HepG2 (cell line): ENCODE measurements around the gene ZNF19. TPM values are rescaled to one million over a fixed set of nuclear protein-coding genes. Genes with fewer than 3 reads are reported as not detected.

Source experiments
- ARNTL ChIP-seq: sonication (generic); formaldehyde crosslinking; IDR thresholded peaks from 2 replicates; pipeline ENCODE4 v1.4.0; 2020; ENCODE audit warnings: mild to moderate bottlenecking, missing genetic modification reagents
- CREM ChIP-seq, 2 experiments: sonication (generic) in 1 of 2; formaldehyde crosslinking in 1 of 2; IDR thresholded peaks; 2 replicates each; pipeline versions ENCODE4 v1.4.0 to v1.6.1; 2016 to 2020; ENCODE audit warnings: antibody characterized with exemption in 1 of 2, mild to moderate bottlenecking in 1 of 2, missing genetic modification reagents in 1 of 2
- FUBP1 ChIP-seq: sonication (generic); formaldehyde crosslinking; IDR thresholded peaks from 2 replicates; pipeline ENCODE4 v1.5.1; 2020; ENCODE audit warnings: missing genetic modification reagents, mild to moderate bottlenecking, borderline replicate concordance
- GMEB2 ChIP-seq: IDR thresholded peaks from 2 replicates; pipeline ENCODE4 v1.6.1; 2016; ENCODE audit warnings: missing biosample characterization, missing genetic modification reagents, low read depth
- HIC2 ChIP-seq: sonication (generic); formaldehyde crosslinking; IDR thresholded peaks from 2 replicates; pipeline ENCODE4 v1.9.0; 2022; ENCODE audit warnings: low read depth, missing genetic modification reagents
- NR2F2 ChIP-seq: IDR thresholded peaks from 2 replicates; pipeline ENCODE4 v1.6.1; 2012; ENCODE audit warnings: low read depth, inconsistent platforms, borderline replicate concordance
- SP140L ChIP-seq: sonication (generic); formaldehyde crosslinking; IDR thresholded peaks from 2 replicates; pipeline ENCODE4 v1.4.0; 2020; ENCODE audit warnings: missing genetic modification reagents, borderline replicate concordance
- SP4 ChIP-seq: sonication (generic); formaldehyde crosslinking; IDR thresholded peaks from 2 replicates; pipeline ENCODE4 v1.8.1; 2023; ENCODE audit warnings: mild to moderate bottlenecking, missing genetic modification reagents
- SRSF9 ChIP-seq: fragments of 200-400 bp; formaldehyde crosslinking; IDR thresholded peaks from 2 replicates; pipeline ENCODE4 v1.6.1; 2018; ENCODE audit warnings: borderline replicate concordance, mild to moderate bottlenecking, low read depth, low read length; ENCODE audit not compliant: insufficient read depth, poor library complexity, severe bottlenecking
- STAT5B ChIP-seq: sonication (generic); formaldehyde crosslinking; IDR thresholded peaks from 2 replicates; pipeline ENCODE4 v1.4.0; 2020; ENCODE audit warnings: missing genetic modification reagents
- TAF15 ChIP-seq: fragments of 200-400 bp; formaldehyde crosslinking; IDR thresholded peaks from one replicate; pipeline ENCODE4 v1.6.1; 2018; ENCODE audit warnings: mild to moderate bottlenecking, low read depth, low read length; ENCODE audit not compliant: poor library complexity, severe bottlenecking
- THAP8 ChIP-seq: sonication (generic); formaldehyde crosslinking; IDR thresholded peaks from 2 replicates; pipeline ENCODE4 v1.5.1; 2020; ENCODE audit warnings: missing genetic modification reagents, mild to moderate bottlenecking, borderline replicate concordance
- ZHX1 ChIP-seq: sonication (generic); formaldehyde crosslinking; IDR thresholded peaks from 2 replicates; pipeline ENCODE4 v1.8.1; 2022; ENCODE audit warnings: low read depth, mild to moderate bottlenecking, missing genetic modification reagents
- ZNF530 ChIP-seq: sonication (generic); formaldehyde crosslinking; IDR thresholded peaks from 2 replicates; pipeline ENCODE4 v1.5.0; 2020; ENCODE audit warnings: low read depth, mild to moderate bottlenecking, missing genetic modification reagents
- ZNF773 ChIP-seq: sonication (generic); formaldehyde crosslinking; IDR thresholded peaks from 2 replicates; pipeline ENCODE4 v1.4.0; 2020; ENCODE audit warnings: missing genetic modification reagents, borderline replicate concordance
- ZNF800 ChIP-seq: sonication (generic); formaldehyde crosslinking; IDR thresholded peaks from 2 replicates; pipeline ENCODE4 v1.4.0; 2020; ENCODE audit warnings: missing genetic modification reagents
- polyA plus RNA-seq, 8 experiments: library from polyadenylated mRNA; depleted of rRNA in 3 of 8; stranded (reverse) in 7 of 8; unstranded in 1 of 8; fragments of >200 nt; fragmentation: Illumina TruSeq in 4 of 8; extraction: Trizol in 4 of 8; gene quantifications; 2 replicates each; pipeline versions ENCODE4 v1.2.1 to v1.2.3, GENCODE V29; 2011 to 2016; ENCODE audit warnings: low read depth in 4 of 8, missing spikeins in 1 of 8, mixed read lengths in 1 of 8; ENCODE audit not compliant: insufficient read depth in 1 of 8
- total RNA-seq, 5 experiments: library from RNA; depleted of rRNA; stranded (reverse); fragments of >200 nt; fragmentation: Illumina TruSeq; extraction: Trizol; gene quantifications; 2 replicates each; pipeline ENCODE4 v1.2.3, GENCODE V29; 2016; ENCODE audit warnings: low read depth in 1 of 5

ZNF19 gene
- total and polyA plus RNA-seq, 2 of the 13 experiments (the other 11 are each of a cell fraction or from before 2014, with no cell fraction given) = 3.2 to 5.8 TPM

- TF ChIP-seq SRSF9 = no peak
- TF ChIP-seq TAF15 = no peak
- peak; percentile 80 for TF ChIP-seq CREM (IDR thresholded peaks at IDR 0.05)
- TF ChIP-seq CREM (CRISPR knock-in tag; IDR thresholded peaks at IDR 0.05) = no peak
- peak; percentile 100 for TF ChIP-seq ZNF800 (CRISPR knock-in tag)
- peak; percentile 93; the same call in 1 of the 2 replicates for TF ChIP-seq FUBP1
- peak; percentile 97 for TF ChIP-seq THAP8
- peak; percentile 91 for TF ChIP-seq ZHX1 (CRISPR knock-in tag)
- TF ChIP-seq NR2F2 = peak; percentile 26; the same call in 1 of the 2 replicates
- peak; percentile 90 for TF ChIP-seq ARNTL (CRISPR knock-in tag)
- peak; percentile 95 for TF ChIP-seq HIC2
- peak; percentile 97 for TF ChIP-seq SP140L (CRISPR knock-in tag)
- peak; percentile 93 for TF ChIP-seq SP4 (CRISPR knock-in tag)
- no peak for TF ChIP-seq ZNF530 (CRISPR knock-in tag)
- 0 out of 2 replicates have a peak, but pooled peaks have one; percentile 24 for TF ChIP-seq ZNF773 (CRISPR knock-in tag)
- peak; percentile 78 for TF ChIP-seq STAT5B (CRISPR knock-in tag)
- no peak for TF ChIP-seq GMEB2 (CRISPR knock-in tag)
Observed at GRCh38 chr16:71426069-71426879, 62.9 kb downstream of the ZNF19 start (continued).
